HG02798 (cell line): ENCODE data around the gene LYPD5.

ENCODE experiments used
- ATAC-seq: cut with Tn5 transposase; IDR thresholded peaks from one replicate; pipeline ENCODE4 v1.9.1; 2021; ENCODE audit warnings: mild to moderate bottlenecking; ENCODE audit not compliant: unreplicated experiment, poor library complexity

LYPD5 gene

GRCh38 chr19:43754503-43755255, 47.6 kb downstream of the LYPD5 start, which contains the start of gene SMG9:
TSS of gene SMG9 (minus strand) at chr19:43754962. CDS start at chr19:43750741, 4,221 bp downstream.
- peak; percentile 76 for ATAC-seq

GRCh38 chr19:43754253-43754502, 48.1 kb downstream of the LYPD5 start:
- no peak for ATAC-seq

DNA sequence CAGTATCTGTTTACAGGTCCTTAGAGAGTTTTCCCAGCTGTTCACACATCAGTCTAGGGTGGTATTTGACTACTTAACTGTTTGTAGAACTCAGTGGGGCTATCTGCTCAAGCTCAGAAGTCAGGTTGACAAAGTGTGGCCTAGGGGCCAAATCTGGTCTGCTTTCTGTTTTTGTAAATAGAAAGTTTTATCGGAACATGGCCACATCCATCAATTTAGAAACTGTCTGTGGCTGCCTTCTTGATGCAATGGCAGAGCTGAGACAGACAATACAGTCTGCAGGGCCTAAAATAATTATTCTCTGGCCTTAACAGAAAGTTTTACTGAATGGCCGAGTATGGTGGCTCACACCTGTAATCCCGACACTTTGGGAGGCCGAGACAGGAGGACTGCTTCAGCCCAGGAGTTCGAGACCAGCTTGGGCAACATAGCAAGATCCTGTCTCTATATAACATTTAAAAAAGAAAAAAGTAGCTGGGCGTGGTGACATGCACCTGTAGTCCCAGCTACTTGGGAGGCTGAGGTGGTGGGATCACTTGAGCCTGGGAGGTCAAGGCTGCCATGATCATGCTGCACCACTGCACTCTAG, 49.9 kb downstream of the LYPD5 start:
- ATAC-seq = no peak

GRCh38 chr19:43751466-43752220, 50.6 kb downstream of the LYPD5 start:
- no peak for ATAC-seq

- no peak for ATAC-seq
Measured at GRCh38 chr19:43749898-43750297, 52.3 kb downstream of the LYPD5 start.

GRCh38 chr19:43749152-43749551, 53.1 kb downstream of the LYPD5 start:
- ATAC-seq = no peak

GRCh38 chr19:43748685-43749084, 53.6 kb downstream of the LYPD5 start:
- ATAC-seq = no peak

GRCh38 chr19:43748205-43748594, 54.0 kb downstream of the LYPD5 start:
- ATAC-seq = no peak

- ATAC-seq = no peak
Measured at GRCh38 chr19:43747557-43748204, 54.6 kb downstream of the LYPD5 start.
